ENCODE data around the gene RPS25. TPM values are rescaled to one million over a fixed set of nuclear protein-coding genes. Genes with fewer than 3 reads are reported as not detected.
A peak's percentile ranks its signal among the peaks of the same experiment; 100 is the strongest.

Gene RPS25
- polyA plus RNA-seq, 1 donor from 2014 or later, result 1,728 TPM

DNA sequence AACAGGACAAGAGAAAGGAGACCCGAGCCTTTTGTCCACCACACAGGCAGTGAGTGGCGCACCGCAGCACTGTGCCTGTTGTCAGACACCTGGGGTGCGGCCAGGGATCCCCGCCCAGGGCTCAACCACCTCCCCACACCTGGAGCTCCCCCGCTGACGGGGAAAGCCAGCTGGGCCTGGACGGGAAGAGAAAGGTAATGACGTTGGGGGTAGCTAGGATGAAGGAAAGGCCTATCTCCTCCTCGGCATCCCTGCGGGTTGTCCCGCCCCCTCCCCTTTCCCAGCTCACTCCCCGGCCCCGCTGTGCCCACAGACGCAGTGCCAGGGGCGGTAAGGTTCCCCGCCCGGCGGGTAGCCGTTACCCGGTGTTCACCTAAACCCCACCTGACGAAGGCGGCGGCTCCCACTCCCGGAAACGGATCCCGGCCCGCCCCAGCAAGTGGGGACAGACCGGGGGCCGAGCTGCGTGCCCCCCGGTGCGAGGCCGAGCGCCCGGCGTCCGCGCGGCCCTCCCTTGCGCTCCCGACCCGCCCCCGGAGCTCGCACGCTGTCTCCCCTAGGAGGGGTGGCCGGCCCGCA is 38.4 kb upstream of the RPS25 start:
- Histone ChIP-seq H3K36me3 (ENCODE audit: insufficient read depth, low read length) (peaks cover 6% of the 10 kb centered on the region), H3K27ac (ENCODE audit: low read length) (peak overlapping the region; percentile 58), H3K27me3 (ENCODE audit: insufficient read depth, low read depth, low read length) (no peaks in the 10 kb centered on the region), H3K9ac (ENCODE audit: low read length) (peak overlapping the region; percentile 77), H3K9me2 (ENCODE audit: insufficient read depth, low read length) (no peaks in the 10 kb centered on the region), H3K4me2 (ENCODE audit: low read length) (peak overlapping the region; percentile 98), H2AFZ (ENCODE audit: low read depth, low read length) (peak overlapping the region; percentile 27), H3F3A (ENCODE audit: insufficient read depth, low read length, poor library complexity, severe bottlenecking) (no peaks in the 10 kb centered on the region), H3K4me3 (ENCODE audit: low read length) (peak overlapping the region; percentile 80), H4K20me1 (ENCODE audit: insufficient read depth) (no peaks in the 10 kb centered on the region), H3K79me2 (replicated peaks; ENCODE audit: insufficient read depth, low read length) (peaks cover 12% of the 10 kb centered on the region), H3K9me3 (ENCODE audit: low read length) (no peaks in the 10 kb centered on the region)
- TF ChIP-seq SMC3 (conservative IDR thresholded peaks at IDR 0.05; ENCODE audit: poor library complexity), result no peak
- no peak for TF ChIP-seq TAF1 (IDR thresholded peaks at IDR 0.05; ENCODE audit: low read depth)
- TF ChIP-seq, protein P1, sequence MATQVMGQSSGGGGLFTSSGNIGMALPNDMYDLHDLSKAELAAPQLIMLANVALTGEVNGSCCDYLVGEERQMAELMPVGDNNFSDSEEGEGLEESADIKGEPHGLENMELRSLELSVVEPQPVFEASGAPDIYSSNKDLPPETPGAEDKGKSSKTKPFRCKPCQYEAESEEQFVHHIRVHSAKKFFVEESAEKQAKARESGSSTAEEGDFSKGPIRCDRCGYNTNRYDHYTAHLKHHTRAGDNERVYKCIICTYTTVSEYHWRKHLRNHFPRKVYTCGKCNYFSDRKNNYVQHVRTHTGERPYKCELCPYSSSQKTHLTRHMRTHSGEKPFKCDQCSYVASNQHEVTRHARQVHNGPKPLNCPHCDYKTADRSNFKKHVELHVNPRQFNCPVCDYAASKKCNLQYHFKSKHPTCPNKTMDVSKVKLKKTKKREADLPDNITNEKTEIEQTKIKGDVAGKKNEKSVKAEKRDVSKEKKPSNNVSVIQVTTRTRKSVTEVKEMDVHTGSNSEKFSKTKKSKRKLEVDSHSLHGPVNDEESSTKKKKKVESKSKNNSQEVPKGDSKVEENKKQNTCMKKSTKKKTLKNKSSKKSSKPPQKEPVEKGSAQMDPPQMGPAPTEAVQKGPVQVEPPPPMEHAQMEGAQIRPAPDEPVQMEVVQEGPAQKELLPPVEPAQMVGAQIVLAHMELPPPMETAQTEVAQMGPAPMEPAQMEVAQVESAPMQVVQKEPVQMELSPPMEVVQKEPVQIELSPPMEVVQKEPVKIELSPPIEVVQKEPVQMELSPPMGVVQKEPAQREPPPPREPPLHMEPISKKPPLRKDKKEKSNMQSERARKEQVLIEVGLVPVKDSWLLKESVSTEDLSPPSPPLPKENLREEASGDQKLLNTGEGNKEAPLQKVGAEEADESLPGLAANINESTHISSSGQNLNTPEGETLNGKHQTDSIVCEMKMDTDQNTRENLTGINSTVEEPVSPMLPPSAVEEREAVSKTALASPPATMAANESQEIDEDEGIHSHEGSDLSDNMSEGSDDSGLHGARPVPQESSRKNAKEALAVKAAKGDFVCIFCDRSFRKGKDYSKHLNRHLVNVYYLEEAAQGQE (IDR thresholded peaks at IDR 0.05; ENCODE audit: borderline replicate concordance), result no peak
- TF ChIP-seq POLR2AphosphoS5 (IDR thresholded peaks at IDR 0.05), result no peak
- TF ChIP-seq, protein P2, sequence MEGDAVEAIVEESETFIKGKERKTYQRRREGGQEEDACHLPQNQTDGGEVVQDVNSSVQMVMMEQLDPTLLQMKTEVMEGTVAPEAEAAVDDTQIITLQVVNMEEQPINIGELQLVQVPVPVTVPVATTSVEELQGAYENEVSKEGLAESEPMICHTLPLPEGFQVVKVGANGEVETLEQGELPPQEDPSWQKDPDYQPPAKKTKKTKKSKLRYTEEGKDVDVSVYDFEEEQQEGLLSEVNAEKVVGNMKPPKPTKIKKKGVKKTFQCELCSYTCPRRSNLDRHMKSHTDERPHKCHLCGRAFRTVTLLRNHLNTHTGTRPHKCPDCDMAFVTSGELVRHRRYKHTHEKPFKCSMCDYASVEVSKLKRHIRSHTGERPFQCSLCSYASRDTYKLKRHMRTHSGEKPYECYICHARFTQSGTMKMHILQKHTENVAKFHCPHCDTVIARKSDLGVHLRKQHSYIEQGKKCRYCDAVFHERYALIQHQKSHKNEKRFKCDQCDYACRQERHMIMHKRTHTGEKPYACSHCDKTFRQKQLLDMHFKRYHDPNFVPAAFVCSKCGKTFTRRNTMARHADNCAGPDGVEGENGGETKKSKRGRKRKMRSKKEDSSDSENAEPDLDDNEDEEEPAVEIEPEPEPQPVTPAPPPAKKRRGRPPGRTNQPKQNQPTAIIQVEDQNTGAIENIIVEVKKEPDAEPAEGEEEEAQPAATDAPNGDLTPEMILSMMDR (IDR thresholded peaks at IDR 0.05; ENCODE audit: poor library complexity, severe bottlenecking), result no peak
- no peak for TF ChIP-seq EP300 (conservative IDR thresholded peaks at IDR 0.05; ENCODE audit: poor library complexity, severe bottlenecking)
- no peak for TF ChIP-seq RAD21 (conservative IDR thresholded peaks at IDR 0.05)
- TF ChIP-seq EZH2 (IDR thresholded peaks at IDR 0.05; ENCODE audit: borderline replicate concordance, insufficient read depth, low read length, poor library complexity, severe bottlenecking), result no peak
- no peak for TF ChIP-seq MXI1 (conservative IDR thresholded peaks at IDR 0.05; ENCODE audit: poor library complexity, severe bottlenecking)

DNA sequence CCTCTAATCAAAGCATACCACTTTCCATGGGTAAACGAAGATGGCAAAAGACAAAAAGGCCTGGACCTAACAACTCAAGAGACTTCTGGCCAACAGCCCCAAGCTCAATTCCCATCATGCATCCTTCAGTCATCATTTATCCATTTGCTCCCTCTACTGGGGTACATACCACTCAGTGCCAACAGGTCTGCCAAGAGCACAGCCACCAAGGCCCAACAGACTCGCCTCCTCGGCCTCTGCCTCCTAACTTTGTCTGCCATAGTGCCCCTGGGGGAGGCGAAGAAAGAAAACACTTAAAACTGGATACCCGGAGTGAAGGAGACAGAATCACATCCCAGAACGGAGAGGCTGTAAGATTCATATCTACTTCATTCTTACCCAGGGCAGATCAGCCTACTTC is 37.8 kb upstream of the RPS25 start:
- TF ChIP-seq RAD21 (conservative IDR thresholded peaks at IDR 0.05) (peak; percentile 28), EZH2 (IDR thresholded peaks at IDR 0.05; ENCODE audit: borderline replicate concordance, insufficient read depth, low read length, poor library complexity, severe bottlenecking) (no peak)
- TF ChIP-seq, protein P2 (IDR thresholded peaks at IDR 0.05; ENCODE audit: poor library complexity, severe bottlenecking), result peak; percentile 45
- H3F3A ChIP-seq (ENCODE audit: insufficient read depth, low read length, poor library complexity, severe bottlenecking), result no peaks in the 10 kb centered on the region
- peak overlapping the region; percentile 80 for H3K4me3 ChIP-seq (ENCODE audit: low read length)
- peaks cover 6% of the 10 kb centered on the region for H3K36me3 ChIP-seq (ENCODE audit: insufficient read depth, low read length)
- H3K27me3 ChIP-seq (ENCODE audit: insufficient read depth, low read depth, low read length), result no peaks in the 10 kb centered on the region
- no peak overlapping the region for H2AFZ ChIP-seq (ENCODE audit: low read depth, low read length)
- H3K9ac ChIP-seq (ENCODE audit: low read length), result peak overlapping the region; percentile 77
- H3K27ac ChIP-seq (ENCODE audit: low read length), result peak overlapping the region; percentile 58
- peak overlapping the region; percentile 98 for H3K4me2 ChIP-seq (ENCODE audit: low read length)
- H3K9me2 ChIP-seq (ENCODE audit: insufficient read depth, low read length), result no peaks in the 10 kb centered on the region
- peaks cover 12% of the 10 kb centered on the region for H3K79me2 ChIP-seq (replicated peaks; ENCODE audit: insufficient read depth, low read length)
- H3K9me3 ChIP-seq (ENCODE audit: low read length), result no peaks in the 10 kb centered on the region
- no peaks in the 10 kb centered on the region for H4K20me1 ChIP-seq (ENCODE audit: insufficient read depth)

Measured in neural cell (in vitro differentiated cells).